GM19438 (cell line): Measurements from ENCODE around the gene SHANK3.

Source experiments
- ATAC-seq: cut with Tn5 transposase; IDR thresholded peaks from one replicate; pipeline ENCODE4 v1.9.1; 2021; ENCODE audit warnings: low read depth; ENCODE audit not compliant: unreplicated experiment

Gene SHANK3

DNA sequence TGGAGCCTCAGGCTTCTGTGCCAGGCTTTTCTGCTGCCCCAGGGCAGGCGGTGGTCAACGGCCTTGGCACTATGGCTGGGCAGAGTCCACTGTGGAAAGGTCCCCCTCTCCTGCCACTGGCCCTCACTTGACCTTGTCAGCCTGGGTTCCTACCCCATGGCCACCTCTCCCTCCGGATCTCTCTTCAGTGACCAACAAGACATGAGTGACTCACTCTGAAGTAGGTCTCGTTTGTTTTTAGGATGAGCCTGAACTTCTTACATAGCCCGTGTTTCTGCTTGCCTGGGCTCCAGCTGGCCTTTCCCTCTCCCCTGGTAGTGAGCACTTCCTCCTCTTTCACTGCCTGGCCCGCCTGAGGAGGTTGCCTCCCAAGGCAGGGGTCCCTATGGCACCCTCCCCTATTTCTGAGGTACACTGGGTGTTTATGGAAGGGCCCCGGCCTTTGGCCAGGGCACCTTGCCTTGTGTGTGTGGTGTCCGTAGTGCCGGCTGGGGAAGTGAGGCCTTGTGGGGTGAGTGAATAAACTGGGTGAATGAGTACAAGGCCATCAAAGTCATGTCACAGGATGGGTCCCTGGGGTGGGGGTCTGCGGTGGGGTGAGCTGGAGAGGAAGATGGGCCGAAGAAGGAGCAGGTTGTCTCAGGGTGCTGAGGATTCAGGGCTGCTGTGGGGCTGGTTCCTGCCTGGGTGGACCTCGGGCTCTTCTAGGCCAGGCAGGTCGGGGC lies 5.0 kb downstream of the SHANK3 start:
- ATAC-seq: no peak

DNA sequence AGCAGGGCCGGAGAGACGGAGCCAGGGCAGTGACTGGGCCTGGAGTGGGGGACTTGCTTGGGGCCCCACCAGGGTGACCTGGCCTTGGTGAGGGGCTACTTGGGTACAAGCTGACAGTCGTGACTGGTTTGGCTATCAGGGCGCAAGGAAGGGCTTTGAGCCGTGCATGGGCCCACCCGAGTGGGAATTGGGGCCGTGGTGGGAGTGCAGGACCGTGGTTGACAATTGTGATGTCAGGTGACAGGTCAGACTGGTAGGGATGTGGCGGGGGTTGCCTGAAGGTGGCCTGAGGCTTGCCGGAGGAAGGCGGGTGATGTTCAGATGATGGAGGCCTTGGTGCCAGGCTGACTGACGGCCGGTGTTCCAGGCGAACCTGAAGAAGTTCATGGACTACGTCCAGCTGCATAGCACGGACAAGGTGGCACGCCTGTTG lies 5.6 kb downstream of the SHANK3 start:
- ATAC-seq: no peak

DNA sequence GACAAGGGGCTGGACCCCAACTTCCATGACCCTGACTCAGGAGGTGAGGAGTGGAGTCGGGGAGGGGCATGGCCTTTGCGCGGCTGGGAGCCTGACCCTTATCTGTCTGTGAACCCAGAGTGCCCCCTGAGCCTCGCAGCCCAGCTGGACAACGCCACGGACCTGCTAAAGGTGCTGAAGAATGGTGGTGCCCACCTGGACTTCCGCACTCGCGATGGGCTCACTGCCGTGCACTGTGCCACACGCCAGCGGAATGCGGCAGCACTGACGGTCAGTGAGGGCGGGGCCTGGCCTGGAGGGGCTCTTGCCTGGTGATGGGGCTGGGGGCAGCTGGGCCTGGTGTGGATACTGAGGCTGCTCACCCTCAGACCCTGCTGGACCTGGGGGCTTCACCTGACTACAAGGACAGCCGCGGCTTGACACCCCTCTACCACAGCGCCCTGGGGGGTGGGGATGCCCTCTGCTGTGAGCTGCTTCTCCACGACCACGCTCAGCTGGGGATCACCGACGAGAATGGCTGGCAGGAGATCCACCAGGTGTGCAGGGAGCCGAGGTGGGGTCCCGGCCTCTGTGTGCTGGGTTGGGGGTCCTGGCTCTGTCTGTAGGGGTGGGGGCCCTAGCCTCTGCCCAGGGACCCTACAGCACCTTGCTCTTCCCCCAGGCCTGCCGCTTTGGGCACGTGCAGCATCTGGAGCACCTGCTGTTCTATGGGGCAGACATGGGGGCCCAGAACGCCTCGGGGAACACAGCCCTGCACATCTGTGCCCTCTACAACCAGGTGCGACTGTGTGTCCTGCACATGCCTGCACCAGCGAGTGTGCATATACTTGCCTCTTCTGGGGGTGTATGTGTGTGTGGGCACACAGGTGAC lies 6.3 kb downstream of the SHANK3 start:
- no peak for ATAC-seq

DNA sequence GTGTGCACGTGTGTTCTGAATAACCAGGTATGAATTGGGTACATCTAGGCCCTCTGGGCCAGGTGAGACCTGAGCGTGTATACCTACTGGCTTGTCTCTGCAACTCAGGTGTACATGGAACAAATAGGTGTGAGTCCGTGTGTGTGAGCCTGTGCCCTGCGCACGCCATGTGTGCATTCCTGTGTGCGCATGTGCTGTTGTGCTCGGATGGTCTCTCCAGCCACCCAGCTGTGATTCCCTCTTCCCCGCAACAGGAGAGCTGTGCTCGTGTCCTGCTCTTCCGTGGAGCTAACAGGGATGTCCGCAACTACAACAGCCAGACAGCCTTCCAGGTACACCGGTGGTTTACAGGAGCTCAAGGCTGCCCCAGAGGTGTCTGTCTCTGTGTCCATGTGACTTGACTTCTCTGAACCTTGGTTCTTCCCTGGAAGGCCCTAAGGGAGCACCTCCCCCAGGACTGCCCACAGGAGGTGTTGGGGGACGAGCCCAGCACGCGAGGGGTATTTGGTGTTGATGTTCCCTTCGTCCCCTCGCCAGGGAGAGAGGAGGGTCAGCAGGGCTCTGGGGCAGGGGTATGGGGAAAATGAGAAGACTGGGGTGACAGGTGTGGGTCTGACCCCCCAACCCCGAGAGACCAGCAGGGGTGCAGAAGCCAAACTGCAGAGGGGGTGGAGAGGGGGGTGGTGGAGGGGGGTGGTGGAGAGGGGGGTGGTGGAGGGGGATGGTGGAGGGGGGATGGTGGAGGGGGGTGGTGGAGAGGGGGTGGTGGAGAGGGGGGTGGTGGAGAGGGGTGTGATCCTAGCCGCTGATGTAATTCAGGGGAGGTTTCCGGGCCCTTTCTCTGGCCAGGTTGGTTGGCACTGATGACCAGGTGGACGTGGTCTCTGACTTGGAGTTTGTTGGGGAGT lies 10.7 kb downstream of the SHANK3 start:
- no peak for ATAC-seq

DNA sequence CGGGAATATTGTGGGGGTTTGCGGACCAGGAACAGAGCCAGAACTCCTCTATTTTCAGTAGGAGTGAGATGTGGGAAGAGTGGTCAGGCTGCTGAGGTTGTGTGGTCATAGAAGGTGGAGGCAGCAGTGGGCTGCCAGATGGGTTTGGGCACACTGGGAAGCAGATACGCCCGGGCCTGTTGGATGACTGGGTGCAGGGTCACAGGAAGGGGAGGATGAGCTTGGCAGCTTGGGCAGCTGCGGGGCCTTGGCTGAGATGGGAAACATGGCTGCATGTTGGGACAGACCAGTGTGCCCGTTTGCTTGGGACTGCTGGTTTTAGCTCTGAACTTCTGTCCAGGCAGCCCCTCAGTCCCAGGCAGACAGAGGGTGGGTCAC lies 11.4 kb downstream of the SHANK3 start:
- ATAC-seq: no peak

DNA sequence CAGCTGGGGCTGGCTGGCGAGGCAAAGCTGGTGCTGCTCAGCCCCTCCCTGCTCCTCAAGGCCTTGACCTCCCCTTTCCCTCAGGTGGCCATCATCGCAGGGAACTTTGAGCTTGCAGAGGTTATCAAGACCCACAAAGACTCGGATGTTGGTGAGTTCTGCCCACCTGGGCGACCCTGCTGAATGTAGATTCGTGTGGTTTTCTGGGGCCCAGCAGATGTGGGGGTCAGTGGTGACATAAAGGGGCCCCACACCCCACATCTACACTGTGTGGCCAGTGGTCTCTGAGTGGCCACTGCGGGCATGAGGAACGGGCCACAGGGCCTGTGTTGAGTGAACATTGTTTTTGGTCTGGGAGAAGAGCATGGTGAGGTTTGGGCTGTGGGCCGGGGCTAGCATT lies 11.9 kb downstream of the SHANK3 start:
- ATAC-seq: no peak

DNA sequence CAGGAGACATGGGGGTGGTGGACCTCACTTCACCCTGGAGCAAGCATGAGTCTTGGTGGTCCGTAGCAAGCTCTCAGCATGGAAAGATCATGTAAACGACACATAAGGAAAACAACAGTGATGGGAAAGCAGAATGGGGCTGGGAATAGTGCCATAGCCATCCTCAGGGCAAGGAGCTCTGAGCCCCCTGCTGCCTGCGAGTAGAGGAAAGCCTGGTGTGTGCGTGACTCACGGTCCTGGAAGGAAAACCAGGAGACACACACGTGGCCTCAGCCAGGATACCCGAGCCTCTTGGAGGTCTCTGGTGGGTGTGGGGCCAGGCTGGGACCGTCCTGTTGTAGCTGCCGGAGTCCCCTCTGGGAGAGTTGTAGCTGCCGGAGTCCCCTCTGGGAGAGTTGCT lies 12.4 kb downstream of the SHANK3 start:
- no peak for ATAC-seq

DNA sequence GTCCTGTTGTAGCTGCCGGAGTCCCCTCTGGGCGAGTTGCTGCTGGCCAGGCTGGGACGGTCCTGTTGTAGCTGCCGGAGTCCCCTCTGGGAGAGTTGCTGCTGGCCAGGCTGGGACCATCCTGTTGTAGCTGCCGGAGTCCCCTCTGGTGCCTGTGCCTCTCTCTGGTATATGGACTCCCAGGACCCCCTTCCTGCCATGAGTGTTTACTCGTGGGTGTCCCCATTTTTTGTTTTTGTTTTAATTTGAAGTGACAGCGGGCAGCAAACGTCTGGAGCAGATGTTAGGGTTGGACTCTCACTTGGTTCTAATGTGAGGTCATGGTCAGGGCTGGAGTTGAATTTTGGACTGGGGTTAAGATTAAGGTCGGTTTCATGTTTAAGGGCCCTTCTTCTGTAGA lies 14.2 kb downstream of the SHANK3 start:
- ATAC-seq: no peak

DNA sequence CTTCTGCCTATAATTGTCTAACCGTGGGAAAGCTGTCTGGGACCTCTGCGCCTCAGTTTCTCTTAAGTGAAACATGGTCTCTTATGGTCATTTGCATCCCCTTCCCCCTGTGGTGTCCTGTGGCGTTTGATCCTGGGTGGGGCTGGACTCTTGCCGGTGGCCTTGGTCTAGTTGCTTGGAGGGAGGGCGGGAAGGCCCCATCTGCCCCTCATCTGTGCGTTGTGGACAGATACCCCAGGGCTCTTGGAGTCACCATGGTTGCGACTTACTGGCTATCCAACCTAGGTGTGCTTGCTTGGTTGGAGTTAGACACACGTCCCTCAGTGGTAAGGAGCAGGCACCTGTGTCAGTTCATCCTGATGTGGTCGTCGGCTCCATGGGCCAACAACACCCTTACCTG lies 15.2 kb downstream of the SHANK3 start:
- ATAC-seq: no peak

DNA sequence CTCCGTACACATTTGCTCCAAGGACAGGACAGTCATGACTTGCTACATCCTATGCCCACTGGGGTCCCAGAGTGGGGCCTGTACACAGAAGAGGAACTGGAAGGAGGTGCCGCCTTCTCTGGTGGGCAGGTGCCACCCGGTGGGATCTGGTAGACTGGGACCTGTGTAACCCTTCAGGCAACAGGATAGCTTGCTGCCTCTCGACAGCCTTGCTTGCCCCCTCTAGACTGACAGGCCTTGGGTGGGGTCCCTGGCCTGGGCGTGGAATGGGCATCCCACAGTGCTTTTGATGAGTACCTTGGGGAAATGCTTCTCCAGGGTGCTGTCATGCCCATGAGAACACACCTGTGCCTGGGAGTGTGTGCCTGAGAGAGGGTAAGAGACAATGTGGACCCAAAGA lies 15.8 kb downstream of the SHANK3 start:
- ATAC-seq: no peak

DNA sequence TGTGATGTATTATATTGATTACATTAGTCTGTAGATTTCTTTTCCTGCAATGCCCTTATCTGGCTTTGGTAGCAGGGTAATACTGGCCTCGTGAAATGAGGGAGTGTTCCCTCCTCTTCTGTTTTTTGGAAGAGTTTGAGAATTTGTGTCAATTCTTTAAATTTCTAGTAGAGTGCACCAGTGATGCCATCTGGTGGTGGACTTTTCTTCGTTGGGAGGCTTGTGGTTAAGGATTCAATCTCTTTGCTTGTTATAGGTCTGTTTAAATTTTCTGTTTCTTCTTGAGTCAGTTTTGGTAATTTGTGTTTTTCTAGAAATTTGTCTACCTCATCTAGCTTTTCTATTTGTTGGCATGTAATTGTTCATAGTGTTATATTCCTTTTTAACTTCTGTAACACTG lies 18.9 kb downstream of the SHANK3 start:
- no peak for ATAC-seq

DNA sequence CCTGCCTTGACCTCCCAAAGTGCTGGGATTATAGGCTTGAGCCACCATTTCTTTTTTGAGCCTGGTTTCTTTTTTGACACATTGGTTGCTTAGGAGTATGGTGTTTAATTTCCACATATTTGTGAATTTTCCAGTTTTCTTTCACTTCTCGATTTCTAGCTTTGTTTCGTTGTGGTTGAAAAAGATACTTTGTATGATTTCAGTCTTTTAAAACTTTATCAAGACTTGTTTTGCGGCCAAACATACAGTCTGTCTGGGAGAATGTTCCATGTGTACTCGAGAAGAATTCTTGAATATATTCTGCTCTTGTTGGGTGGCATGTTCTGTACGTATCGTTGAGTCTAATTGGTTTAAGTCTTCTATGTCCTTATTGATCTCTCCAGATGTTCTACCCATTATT lies 20.8 kb downstream of the SHANK3 start:
- ATAC-seq: no peak

DNA sequence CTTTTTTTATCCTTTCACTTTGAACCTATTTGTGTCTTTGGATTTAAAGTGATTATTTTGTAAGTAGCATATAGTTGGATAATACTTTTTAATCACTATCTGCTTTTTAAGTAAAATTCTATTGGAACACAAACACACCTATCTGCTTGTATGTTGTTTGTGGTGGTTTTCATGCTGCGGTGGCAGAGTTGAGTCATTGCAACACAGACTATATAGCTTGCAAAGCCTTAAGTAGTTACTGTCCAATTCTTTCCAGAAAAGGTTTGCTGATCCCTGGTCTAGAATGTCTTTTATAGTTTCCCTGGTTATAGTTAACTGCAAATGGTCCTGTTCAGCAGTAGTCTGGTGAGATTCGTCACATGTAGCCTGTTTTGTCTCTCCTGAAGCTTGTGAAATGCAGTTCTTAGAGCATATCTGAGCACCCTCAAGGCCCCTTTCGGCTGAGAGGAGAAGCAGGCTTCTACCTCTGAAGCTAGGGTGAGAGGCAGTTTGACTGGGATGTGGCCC lies 21.5 kb downstream of the SHANK3 start:
- ATAC-seq: no peak

DNA sequence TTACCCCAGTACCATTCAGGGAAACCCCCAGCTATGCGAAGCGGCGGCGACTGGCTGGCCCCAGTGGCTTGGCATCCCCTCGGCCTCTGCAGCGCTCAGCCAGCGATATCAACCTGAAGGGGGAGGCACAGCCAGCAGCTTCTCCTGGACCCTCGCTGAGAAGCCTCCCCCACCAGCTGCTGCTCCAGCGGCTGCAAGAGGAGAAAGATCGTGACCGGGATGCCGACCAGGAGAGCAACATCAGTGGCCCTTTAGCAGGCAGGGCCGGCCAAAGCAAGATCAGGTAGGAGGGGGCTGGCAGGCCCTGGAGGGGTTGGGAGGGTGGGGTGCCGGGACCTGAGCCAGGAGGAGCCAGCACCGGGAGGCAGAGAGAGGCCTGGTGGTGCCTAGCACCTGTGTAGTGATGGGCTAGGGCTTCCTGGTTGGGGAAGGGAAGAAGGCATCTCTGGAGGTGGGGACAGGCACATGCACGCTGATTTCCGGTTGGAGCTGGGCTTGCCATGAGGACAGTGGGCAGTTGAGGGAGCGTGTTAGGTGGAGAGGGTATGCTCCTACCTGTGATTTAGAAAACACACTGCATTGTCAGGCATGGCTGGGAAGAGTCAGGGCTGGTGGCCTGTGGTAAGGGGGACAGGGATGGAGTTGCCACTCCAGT lies 22.3 kb downstream of the SHANK3 start:
- ATAC-seq: no peak

DNA sequence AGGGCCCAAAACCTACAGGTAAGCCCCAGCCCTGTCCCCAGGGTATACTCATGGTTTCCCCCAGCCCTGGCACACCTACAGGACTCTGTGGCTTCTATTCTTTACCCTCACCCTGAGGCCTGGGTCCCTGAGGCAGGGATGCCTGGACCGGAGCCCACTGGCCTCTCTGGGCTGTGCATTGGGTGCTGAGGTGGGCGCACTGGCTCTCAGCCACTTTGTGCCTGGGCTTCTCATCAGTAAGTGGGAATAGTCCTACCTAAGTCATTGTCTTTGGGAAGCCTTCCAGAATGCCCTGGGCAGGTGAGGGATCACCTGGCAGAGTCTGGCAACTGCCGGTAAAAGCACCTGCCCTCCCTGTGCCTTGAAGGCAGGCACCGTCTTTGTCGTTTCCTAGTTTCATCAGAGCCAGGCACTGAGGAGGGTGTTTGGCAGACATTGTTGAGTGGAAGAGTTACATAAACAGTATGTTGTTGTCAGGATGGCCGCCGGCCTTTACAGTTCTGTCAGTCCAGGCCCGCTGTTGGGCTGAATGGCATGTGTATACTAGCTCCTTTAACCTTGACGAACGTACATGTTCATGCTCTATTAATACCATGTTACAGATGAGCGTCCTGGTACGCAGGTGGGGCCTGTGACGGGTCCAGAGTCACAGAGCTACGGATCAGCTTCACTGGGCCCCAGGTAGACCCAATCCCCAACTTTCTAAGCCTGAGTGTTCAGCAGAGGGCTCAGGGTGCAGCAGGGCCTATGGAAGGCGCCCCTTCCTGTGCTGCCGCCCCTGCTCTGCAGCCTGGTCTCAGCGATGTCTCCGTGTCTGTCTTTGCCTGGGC lies 23.0 kb downstream of the SHANK3 start:
- no peak for ATAC-seq

DNA sequence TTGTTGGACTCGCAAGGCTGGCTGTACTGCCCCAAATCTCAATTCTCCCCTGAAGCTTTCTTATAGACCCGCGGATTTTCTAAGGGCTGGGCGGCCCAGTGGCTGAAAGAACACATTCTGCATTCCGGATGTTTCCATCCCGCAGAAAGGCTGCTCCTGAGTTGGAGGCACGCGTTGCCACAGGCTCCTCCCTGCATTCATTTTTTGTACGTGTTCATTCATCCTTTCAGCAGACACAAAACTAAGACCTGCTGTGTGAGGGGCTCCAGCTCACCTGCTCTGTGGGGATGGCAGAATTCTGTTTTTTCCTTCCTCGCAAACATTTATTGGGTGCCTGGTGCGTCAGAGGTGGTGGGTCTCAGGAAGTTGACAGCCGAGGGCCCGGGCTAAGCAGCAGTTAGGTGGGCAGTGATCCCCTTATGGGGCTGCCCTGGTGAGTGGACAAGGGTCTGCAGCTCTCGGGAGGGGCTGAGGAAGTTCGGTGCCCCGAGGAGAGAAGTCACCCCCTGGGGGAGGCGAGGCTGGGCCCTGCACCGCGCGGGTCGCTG lies 23.7 kb downstream of the SHANK3 start:
- no peak for ATAC-seq

DNA sequence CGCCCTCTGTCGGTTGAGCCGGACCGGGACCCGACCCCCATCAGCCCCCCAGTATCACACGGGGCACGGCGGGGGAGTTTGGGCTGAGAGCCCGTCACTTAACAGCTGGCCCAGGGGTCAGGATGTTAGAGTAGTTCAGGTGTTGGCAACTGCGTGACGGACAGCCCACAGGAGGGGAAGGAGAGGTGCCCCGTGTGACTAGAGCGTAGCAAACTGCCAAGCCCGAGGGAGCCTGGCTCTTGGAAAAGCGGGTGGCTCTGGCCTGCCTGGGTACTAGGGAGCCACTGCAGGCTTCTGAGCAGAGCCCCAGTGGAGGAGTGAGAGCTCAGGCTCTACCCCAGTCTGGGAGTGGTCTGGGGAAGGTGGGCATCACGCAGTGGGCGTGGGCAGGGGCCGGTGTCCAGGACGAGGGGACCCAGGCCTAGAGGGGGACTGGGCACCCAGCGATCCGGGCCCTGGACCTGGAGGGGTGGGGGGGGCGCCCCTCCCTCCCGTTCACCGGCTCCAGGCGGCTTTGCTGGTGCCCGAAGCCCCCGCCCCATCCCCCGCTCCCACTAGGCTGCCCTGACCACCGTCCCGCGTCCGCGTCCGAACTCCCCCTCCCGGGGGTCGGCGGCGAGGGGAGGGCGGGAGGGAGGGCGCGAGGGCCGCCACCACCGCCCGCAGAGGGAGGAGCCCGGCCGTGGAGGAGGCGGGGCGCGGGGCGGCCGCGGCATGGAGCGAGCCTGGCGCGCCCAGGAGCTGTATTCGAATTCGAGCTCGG lies 24.4 kb downstream of the SHANK3 start:
- no peak for ATAC-seq

DNA sequence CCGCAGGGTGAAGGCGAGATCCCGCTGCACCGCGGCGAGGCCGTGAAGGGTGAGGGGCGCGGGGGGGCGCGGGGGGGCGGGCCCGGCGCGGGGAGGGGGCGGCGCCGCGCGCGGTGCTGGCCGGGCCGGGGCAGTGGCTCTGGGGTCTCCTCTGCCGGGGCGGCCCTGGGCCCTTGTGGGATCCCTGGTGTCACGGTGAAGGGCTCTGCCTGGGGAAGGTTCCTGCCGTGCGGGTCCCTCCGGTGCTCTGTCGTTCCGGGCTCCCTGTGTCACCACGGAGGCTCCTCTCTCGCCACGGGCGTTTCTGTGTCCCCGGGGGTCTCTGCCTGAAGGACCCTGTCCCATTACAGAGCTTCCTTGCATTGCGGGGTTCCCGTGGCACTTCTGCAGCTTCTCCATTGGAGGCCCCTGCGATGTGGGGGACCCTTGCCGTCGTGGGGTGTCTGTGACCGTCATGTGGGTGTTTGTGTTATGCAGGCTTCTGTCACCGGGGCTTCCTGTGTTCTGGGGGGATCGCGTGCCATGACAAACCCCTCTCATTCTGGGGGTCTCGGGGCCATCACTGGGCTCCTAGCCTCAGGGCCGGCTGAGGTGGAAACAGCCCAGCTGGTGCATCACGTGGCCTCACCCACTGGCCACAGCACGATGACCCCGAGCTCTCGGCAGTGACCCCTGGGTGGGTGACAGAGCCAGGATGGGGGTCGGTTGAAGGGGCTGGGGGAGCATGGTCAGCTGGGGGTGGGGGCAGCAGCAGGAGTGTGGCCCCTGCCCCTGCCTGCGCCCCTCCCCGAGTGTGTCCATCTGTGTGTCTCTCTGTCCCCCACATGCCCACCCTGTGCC lies 25.3 kb downstream of the SHANK3 start:
- no peak for ATAC-seq
